H9 (cell line): ENCODE results near the gene NOP16. TPM values are rescaled to one million over a fixed set of nuclear protein-coding genes. Genes with fewer than 3 reads are reported as not detected.

Source experiments
- DNase-seq: peaks from one replicate; pipeline ENCODE4 v3.0.0-alpha.2; 2017
- H2AFZ ChIP-seq: one replicate; pipeline ENCODE4 v1.6.1; 2013; ENCODE audit warnings: mild to moderate bottlenecking, low read length, control low read depth, moderate library complexity
- H2AK5ac ChIP-seq: 2 replicates; pipeline ENCODE4 v1.6.1; 2013; ENCODE audit warnings: low read length, control low read depth, mixed read lengths; ENCODE audit not compliant: insufficient read length
- H2BK120ac ChIP-seq: one replicate; pipeline ENCODE4 v1.6.1; 2013; ENCODE audit warnings: low read depth, mild to moderate bottlenecking, low read length, control low read depth, inconsistent platforms; ENCODE audit not compliant: poor library complexity, severe bottlenecking
- H2BK12ac ChIP-seq: 2 replicates; pipeline ENCODE4 v1.6.1; 2013; ENCODE audit warnings: low read length, control low read depth, mixed read lengths, low read depth; ENCODE audit not compliant: insufficient read length
- H2BK15ac ChIP-seq: 2 replicates; pipeline ENCODE4 v1.6.1; 2013; ENCODE audit warnings: low read depth, low read length, control low read depth
- H2BK20ac ChIP-seq: one replicate; pipeline ENCODE4 v1.6.1; 2013; ENCODE audit warnings: low read depth, mild to moderate bottlenecking, low read length, control low read depth, inconsistent platforms; ENCODE audit not compliant: poor library complexity, severe bottlenecking
- H2BK5ac ChIP-seq: 2 replicates; pipeline ENCODE4 v1.6.1; 2013; ENCODE audit warnings: low read length, control low read depth, mixed read lengths; ENCODE audit not compliant: insufficient read length
- H3K14ac ChIP-seq: 2 replicates; pipeline ENCODE4 v1.6.1; 2013; ENCODE audit warnings: low read length, control low read depth; ENCODE audit not compliant: insufficient read depth
- H3K18ac ChIP-seq: 2 replicates; pipeline ENCODE4 v1.6.1; 2013; ENCODE audit warnings: low read depth, mild to moderate bottlenecking, mixed read lengths, low read length, control low read depth; ENCODE audit not compliant: insufficient read length
- H3K23ac ChIP-seq: 2 replicates; pipeline ENCODE4 v1.6.1; 2013; ENCODE audit warnings: low read length, control low read depth, mixed read lengths, low read depth; ENCODE audit not compliant: insufficient read length
- H3K23me2 ChIP-seq: 2 replicates; pipeline ENCODE4 v1.6.1; 2013; ENCODE audit warnings: low read depth, mild to moderate bottlenecking, mixed read lengths, low read length, control low read depth; ENCODE audit not compliant: insufficient read length, poor library complexity, severe bottlenecking
- H3K27ac ChIP-seq: 2 replicates; pipeline ENCODE4 v1.5.1; 2013; ENCODE audit warnings: low read length, control low read depth, mixed read lengths, low read depth; ENCODE audit not compliant: insufficient read length
- H3K27me3 ChIP-seq: 2 replicates; pipeline ENCODE4 v1.6.1; 2013; ENCODE audit warnings: low read length, control low read depth, inconsistent platforms; ENCODE audit not compliant: insufficient read depth
- H3K4ac ChIP-seq: 2 replicates; pipeline ENCODE4 v1.6.1; 2013; ENCODE audit warnings: low read depth, mild to moderate bottlenecking, control low read depth, inconsistent platforms, low read length, moderate library complexity
- H3K4me1 ChIP-seq: 2 replicates; pipeline ENCODE4 v1.6.1; 2013; ENCODE audit warnings: low read length, control low read depth, inconsistent platforms; ENCODE audit not compliant: insufficient read depth
- H3K4me2 ChIP-seq: 2 replicates; pipeline ENCODE4 v1.6.1; 2013; ENCODE audit warnings: low read length, control low read depth, mixed read lengths; ENCODE audit not compliant: insufficient read length, insufficient read depth
- H3K56ac ChIP-seq: 2 replicates; pipeline ENCODE4 v1.6.1; 2013; ENCODE audit warnings: low read depth, mild to moderate bottlenecking, mixed read lengths, low read length, control low read depth; ENCODE audit not compliant: insufficient read length
- H3K79me1 ChIP-seq: 2 replicates; pipeline ENCODE4 v1.6.1; 2013; ENCODE audit warnings: low read depth, mild to moderate bottlenecking, moderate library complexity, low read length, control low read depth, inconsistent platforms; ENCODE audit not compliant: insufficient read depth, poor library complexity, severe bottlenecking
- H3K79me2 ChIP-seq: 2 replicates; pipeline ENCODE4 v1.6.1; 2013; ENCODE audit warnings: low read length, control low read depth, inconsistent platforms; ENCODE audit not compliant: insufficient read depth
- H3K9ac ChIP-seq: 2 replicates; pipeline ENCODE4 v1.6.1; 2013; ENCODE audit warnings: low read length, control low read depth, mixed read lengths; ENCODE audit not compliant: insufficient read length; ENCODE audit errors: extremely low read depth
- H3K9me3 ChIP-seq: one replicate; pipeline ENCODE4 v1.6.1; 2013; ENCODE audit warnings: low read depth, low read length, inconsistent platforms; ENCODE audit not compliant: control insufficient read depth
- H3T11ph ChIP-seq: one replicate; pipeline ENCODE4 v1.6.1; 2013; ENCODE audit warnings: mild to moderate bottlenecking, low read length, control low read depth, inconsistent platforms
- H4K20me1 ChIP-seq: one replicate; pipeline ENCODE4 v1.6.1; 2013; ENCODE audit not compliant: control insufficient read depth, insufficient read length, insufficient read depth
- H4K5ac ChIP-seq: 2 replicates; pipeline ENCODE4 v1.6.1; 2013; ENCODE audit warnings: low read depth, mild to moderate bottlenecking, mixed read lengths, low read length, control low read depth; ENCODE audit not compliant: insufficient read length
- H4K8ac ChIP-seq: replicated peaks from 2 replicates; pipeline ENCODE4 v1.6.1; 2013; ENCODE audit warnings: low read length, control low read depth, mixed read lengths, low read depth; ENCODE audit not compliant: insufficient read length
- H4K91ac ChIP-seq: 2 replicates; pipeline ENCODE4 v1.6.1; 2013; ENCODE audit warnings: low read depth, mild to moderate bottlenecking, moderate library complexity, mixed read lengths, low read length, control low read depth; ENCODE audit not compliant: insufficient read length
- H3K27ac Mint-ChIP-seq, 3 experiments: 2 replicates in 2 of 3; 3 replicates in 1 of 3; pipeline ENCODE4 v1.8.0; 2020 to 2021; ENCODE audit warnings: mixed read lengths in 3 of 3, mild to moderate bottlenecking in 1 of 3, moderate library complexity in 1 of 3
- H3K27me3 Mint-ChIP-seq: 2 replicates; pipeline ENCODE4 v1.8.0; 2021; ENCODE audit warnings: low read depth, mild to moderate bottlenecking, moderate library complexity, mixed read lengths
- H3K36me3 Mint-ChIP-seq, 3 experiments: 2 replicates in 2 of 3; 3 replicates in 1 of 3; pipeline ENCODE4 v1.8.0; 2020 to 2021; ENCODE audit warnings: low read depth in 3 of 3, mixed read lengths in 3 of 3; ENCODE audit not compliant: insufficient read depth in 1 of 3
- H3K4me1 Mint-ChIP-seq, 2 experiments: 2 replicates each; pipeline ENCODE4 v1.8.0; 2020; ENCODE audit warnings: mixed read lengths in 2 of 2
- H3K4me3 Mint-ChIP-seq, 2 experiments: 2 replicates in 1 of 2; 3 replicates in 1 of 2; pipeline ENCODE4 v1.8.0; 2020 to 2021; ENCODE audit warnings: mild to moderate bottlenecking in 2 of 2, mixed read lengths in 2 of 2, moderate library complexity in 1 of 2
- H3K9me3 Mint-ChIP-seq, 2 experiments: 2 replicates in 1 of 2; 3 replicates in 1 of 2; pipeline ENCODE4 v1.8.0; 2020; ENCODE audit warnings: mild to moderate bottlenecking in 2 of 2, mixed read lengths in 2 of 2, moderate library complexity in 1 of 2
- WGBS: extraction: QIAGEN DNeasy Blood & Tissue Kit; methylation state at CpG from one replicate; pipeline ENCODE4 v1.1.7; 2013; ENCODE audit warnings: missing lambda C conversion rate, low lambda C conversion rate, mixed read lengths; ENCODE audit not compliant: insufficient read length; ENCODE audit errors: extremely low coverage; 5-methylcytosine and 5-hydroxymethylcytosine counted together
- total RNA-seq: library from RNA; stranded (reverse); gene quantifications from 2 replicates; pipeline ENCODE4 v1.2.1, GENCODE V29; 2021
- TF ChIP-seq, protein P1 (sequence below): fragments of 200-600 bp; sonication (generic); conservative IDR thresholded peaks from 3 replicates; pipeline ENCODE4 v1.8.0; 2021; ENCODE audit warnings: antibody characterized with exemption, mild to moderate bottlenecking

NOP16 gene
- total RNA-seq, 1 experiment from 2014 or later, result 114 TPM

DNA sequence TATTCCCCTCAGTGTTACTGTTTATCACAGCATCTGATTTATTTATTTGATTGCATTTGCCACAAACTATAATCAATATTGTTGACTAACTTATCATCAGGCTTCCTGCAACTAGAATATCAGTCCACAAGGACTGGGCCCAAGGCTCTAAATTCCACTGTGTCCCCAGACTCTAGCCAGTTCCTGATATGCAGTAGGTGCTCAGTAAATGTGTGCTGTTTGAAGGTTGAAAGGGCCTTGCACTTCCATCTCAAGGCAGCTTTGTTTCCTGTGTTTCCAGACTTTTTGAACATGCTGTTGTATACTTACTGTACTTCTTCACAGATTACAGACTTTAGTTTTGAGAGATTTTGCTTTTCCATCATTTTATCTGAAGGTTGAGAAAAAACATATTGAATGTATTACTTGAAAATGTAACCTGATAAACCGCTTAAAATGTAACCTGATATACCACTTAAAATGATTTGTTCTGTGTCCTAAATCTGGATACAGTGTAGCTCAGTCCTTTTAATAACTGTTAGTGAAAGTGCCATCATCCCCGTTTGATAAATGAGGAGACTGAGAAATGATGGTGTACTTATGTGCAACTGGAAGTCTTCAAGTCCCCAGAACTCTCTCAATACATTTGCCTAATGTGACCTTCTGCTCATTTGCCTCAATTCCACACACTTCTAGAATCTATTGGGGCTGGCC is 45.5 kb downstream of the NOP16 start:
- no peaks in the 10 kb centered on the region for H3K27me3 Mint-ChIP-seq
- H3K27ac Mint-ChIP-seq, result no peak overlapping the region
- Histone ChIP-seq H2AFZ (no peak overlapping the region), H3K9ac (no peak overlapping the region), H2BK120ac (no peak overlapping the region), H2BK5ac (no peak overlapping the region), H2BK15ac (no peak overlapping the region), H4K5ac (no peak overlapping the region), H4K20me1 (no peaks in the 10 kb centered on the region), H2AK5ac (no peak overlapping the region), H3K56ac (no peak overlapping the region), H3T11ph (no peak overlapping the region), H2BK12ac (no peak overlapping the region), H3K4ac (no peak overlapping the region), H3K14ac (no peak overlapping the region), H3K18ac (no peak overlapping the region), H3K79me2 (no peaks in the 10 kb centered on the region), H3K4me1 (no peaks in the 10 kb centered on the region), H3K27me3 (no peaks in the 10 kb centered on the region), H3K23me2 (no peaks in the 10 kb centered on the region), H3K79me1 (no peaks in the 10 kb centered on the region), H4K8ac (no peak overlapping the region), H3K23ac (no peak overlapping the region), H3K27ac (no peak overlapping the region), H2BK20ac (no peak overlapping the region), H3K9me3 (no peaks in the 10 kb centered on the region), H3K4me2 (no peak overlapping the region), H4K91ac (no peak overlapping the region)
- H3K4me3 Mint-ChIP-seq, result no peak overlapping the region
- WGBS, result no CpG with 5 or more reads among the region's 2 CpGs
- H3K9me3 Mint-ChIP-seq, result no peaks in the 10 kb centered on the region
- peaks cover 18 to 39% (median 19%) of the 10 kb centered on the region in 3 experiments; a peak in 6 of 7 replicates for H3K36me3 Mint-ChIP-seq
- H3K4me1 Mint-ChIP-seq, result peaks cover 3 to 5% of the 10 kb centered on the region in 2 experiments; a peak in 3 of 4 replicates
- TF ChIP-seq, protein P1, sequence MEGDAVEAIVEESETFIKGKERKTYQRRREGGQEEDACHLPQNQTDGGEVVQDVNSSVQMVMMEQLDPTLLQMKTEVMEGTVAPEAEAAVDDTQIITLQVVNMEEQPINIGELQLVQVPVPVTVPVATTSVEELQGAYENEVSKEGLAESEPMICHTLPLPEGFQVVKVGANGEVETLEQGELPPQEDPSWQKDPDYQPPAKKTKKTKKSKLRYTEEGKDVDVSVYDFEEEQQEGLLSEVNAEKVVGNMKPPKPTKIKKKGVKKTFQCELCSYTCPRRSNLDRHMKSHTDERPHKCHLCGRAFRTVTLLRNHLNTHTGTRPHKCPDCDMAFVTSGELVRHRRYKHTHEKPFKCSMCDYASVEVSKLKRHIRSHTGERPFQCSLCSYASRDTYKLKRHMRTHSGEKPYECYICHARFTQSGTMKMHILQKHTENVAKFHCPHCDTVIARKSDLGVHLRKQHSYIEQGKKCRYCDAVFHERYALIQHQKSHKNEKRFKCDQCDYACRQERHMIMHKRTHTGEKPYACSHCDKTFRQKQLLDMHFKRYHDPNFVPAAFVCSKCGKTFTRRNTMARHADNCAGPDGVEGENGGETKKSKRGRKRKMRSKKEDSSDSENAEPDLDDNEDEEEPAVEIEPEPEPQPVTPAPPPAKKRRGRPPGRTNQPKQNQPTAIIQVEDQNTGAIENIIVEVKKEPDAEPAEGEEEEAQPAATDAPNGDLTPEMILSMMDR, result no peak
- DNase-seq, result no peak
